Retina (tissue), 1 donor: ENCODE measurements around the gene KRT86.
"Not testable (repeated sequence)": the region's sequence is repeated elsewhere in the genome, so short reads cannot be mapped to it uniquely, and the experiment has no call there.

Experiments
- DNase-seq: peaks from one replicate; pipeline ENCODE4 v3.0.0-alpha.2; 2016

KRT86 gene

DNA sequence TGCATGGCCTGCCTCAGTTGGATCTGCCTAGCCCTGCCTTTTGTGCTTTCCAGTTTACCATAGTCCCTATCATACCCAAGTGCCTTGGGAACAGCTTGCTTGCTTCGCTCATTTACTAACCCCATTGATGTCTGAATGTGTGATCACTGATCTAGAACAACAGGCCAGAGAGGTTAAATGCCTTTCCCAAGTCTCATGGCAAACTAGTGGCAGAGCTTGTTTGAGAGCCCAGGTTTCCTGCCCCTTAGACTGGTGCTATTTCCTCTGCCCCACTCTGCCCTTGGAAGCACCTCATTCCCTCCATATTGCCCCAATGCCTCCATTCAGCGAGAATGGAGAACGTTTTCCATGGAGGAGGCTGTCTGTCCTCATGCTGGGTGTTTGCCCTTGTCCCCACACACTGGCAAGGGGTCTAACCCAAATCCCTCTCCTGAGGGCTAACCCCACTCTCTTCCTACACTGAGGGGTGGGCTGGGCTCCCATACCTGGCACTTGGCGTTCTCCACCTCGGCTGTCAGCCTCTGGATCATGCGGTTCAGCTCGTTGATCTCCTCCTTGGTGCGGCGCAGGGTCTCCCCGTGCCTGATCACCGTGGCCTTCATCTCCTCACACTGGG, 21.6 kb upstream of the KRT86 start:
- no peak for DNase-seq

DNA sequence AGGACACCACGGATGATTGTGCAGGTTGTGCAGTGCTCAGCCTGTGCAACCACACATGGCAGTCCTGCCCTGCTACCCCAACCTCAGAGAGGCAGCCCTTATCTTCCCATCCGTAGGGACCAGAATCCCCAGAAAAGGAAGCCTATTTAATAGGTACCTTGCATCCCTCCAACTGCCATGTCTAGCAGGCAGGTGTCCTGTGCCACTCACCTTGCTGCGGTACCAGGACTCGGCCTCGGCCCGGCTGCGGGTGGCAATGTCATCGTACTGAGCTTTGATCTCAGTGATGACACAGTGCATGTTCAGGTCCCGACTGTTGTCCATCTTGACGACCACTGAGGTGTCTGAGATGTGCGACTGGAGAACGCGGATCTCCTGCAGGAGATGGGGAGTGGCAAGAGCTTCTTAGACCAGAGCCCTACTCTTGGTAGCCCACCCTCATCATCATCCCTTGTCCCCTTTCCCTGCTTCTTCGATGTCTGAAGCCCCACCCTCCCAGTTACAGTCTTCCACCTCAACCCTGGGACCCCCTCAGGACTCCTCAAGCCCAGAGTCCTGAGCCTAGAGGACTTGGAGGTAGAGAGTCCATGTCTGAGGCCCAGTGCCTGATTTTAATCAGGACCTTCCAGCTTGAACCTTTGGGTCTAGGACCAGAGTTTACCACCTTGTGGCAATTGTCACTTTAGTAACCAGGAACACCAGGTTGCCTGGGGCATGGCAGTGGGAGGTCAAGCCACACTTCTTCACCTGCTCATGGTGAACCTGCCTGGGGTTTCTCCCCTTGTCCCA, 20.9 kb upstream of the KRT86 start:
- no peak for DNase-seq

- no peak for DNase-seq
Measured at GRCh38 chr12:52254180-52254964, 20.1 kb upstream of the KRT86 start.

GRCh38 chr12:52254965-52255751, 19.3 kb upstream of the KRT86 start:
- DNase-seq = no peak

DNA sequence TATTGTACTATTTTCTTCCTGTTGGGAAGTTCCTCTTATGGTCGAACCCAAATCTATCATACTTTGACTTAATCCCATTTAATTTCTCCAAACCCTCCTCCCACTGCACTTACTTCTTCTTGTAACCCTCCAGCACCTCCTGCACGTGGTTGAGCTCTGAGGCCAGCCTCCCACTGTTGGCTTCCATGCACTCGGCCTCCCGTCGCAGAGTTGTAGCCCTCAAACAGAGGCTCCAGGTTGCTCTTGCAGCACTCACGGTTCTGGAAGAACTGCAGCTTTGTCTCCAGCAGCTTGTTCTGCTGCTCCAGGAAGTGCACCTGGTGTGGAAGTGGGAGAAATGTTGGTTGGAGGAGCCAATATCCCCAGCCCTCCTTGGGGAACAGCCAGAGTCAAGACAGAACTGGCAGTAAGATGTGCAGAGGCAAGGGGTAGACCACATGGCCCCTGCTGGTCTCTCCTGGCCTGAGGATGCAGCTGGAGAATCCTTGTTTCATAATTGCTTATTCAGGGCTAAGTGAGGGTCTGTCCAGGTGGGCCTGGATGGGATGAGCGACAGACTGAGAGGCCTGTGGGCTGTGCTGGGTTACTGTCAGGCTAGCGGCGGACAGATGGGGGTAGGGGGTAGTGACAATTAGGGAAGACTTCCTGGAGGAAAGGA, 18.4 kb upstream of the KRT86 start:
- no peak for DNase-seq

- no peak for DNase-seq
Measured at GRCh38 chr12:52256584-52256935, 17.9 kb upstream of the KRT86 start.

- no peak for DNase-seq
Measured at GRCh38 chr12:52257074-52257551, 17.3 kb upstream of the KRT86 start.

- DNase-seq = not testable (repeated sequence)
Measured at GRCh38 chr12:52257922-52258321, 16.5 kb upstream of the KRT86 start.

DNA sequence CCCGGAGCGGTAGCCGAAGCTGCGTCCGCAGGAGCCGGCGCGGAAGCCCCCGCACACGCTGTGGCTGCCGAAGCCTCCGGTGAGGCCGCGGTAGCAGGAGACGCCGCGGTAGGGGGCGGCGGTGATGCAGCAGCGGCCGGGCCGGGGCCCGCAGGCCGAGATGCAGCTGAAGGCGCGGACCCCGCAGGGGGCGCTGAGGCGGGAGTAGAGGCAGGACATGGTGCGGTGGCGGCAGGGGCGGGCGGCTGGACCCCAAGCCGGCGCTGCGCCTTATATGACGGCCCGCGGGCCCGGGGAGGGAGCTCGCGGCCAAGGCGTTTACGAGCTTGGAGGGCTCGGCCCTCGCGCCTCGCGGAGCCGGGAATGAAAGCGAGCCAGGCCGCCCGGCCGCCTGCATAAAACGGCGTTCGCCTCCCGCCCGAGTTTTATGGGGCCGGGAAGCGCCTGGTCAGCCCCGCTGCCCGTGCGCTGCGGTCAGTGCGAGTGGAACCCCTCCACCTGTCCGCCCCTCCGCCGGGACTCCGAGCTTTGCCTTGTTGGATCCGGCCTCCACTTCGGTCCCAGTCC, 16.0 kb upstream of the KRT86 start:
- DNase-seq = peak; percentile 72

- no peak for DNase-seq
Measured at GRCh38 chr12:52259657-52260243, 14.7 kb upstream of the KRT86 start.

DNA sequence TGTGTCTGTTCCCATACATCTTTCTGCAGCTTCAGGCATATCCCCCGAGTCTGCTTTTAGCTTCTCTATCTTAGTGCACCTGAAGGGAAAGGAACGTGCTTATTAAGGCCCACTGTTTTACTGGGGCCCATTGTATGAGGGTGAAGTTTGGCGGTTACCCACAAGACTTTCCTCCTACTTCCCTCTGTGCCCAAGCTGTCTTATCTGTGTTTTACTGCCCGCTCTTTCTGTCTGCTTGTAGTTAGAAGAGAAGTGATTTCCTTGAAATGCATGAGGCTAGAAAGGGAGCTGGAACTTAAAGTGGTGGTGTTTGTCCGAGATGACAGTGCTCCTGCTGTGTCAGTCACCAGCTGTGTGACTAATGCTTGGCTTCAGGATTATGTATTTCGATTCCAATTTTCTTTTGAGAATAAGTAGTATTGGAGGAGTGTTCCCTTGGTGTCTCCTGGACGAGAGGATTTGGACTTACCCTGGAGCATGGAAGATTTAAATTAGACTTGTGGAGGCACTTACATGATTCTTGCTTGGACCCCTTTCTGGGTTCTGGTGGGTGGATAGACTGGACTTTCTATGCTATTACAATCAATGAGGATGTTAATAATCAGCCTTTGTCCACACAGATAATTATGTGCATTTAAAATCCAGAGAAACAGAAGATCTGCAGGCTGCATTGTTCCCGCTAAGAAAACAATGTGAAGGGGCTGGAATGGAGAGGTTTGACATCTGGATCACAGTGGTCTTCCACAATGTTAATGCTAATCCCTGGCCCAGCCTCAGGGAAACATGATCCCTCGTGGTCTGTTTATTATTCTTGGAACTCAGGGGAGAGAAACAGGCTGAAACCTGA, 13.9 kb upstream of the KRT86 start:
- DNase-seq = no peak

GRCh38 chr12:52261208-52261484, 13.3 kb upstream of the KRT86 start:
- no peak for DNase-seq

DNA sequence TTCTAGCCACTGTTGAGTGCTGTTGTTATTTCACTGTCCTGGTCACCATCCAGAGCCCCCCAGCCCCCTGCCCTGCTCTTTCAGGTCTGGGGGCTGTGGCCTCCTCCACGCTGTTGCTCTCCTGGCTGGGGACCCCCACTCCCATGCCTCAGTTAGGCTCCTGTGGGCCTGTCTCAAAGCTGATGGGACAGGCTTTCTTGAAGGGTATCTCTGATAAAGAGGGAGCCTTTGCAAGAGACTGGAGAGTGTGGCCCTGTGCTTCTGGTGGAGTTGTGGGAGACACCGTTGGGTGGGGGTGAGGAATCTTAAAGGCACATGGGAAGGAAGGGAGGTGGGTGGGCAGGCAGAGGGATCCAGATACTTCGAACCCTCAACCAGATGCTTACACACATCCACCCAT, 12.2 kb upstream of the KRT86 start:
- no peak for DNase-seq

DNA sequence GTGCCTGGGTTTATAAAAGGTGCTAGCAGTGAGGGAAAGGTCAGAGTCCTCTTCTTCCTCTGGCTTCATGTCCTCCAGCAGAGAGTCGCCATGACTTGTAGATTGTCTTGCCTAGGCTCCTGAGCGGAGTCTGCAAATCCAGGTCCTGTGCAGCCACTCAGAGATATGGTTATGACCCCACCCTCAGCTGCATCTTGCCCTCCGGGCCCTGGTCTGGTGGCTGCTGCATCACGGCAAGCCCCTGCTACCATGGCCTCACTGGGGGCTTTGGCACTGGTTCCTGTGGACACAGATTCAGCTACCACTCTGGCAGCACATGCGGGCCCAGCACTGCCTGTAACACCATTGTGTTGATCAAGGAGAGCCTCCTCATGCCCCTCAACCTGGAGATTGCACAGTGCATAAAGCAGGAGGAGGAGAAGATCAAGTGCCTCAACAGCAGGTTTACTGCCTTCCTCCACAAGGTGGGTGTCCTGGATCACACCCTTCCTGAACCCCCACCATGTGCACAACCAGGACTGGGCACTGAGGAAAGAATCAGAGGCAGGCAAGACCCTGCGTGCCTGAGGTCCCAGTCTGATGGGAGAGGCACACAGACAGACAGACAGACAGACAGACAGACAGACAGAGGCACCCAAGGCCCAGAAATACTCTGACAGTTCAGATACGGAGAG, 10.5 kb upstream of the KRT86 start:
- no peak for DNase-seq

GRCh38 chr12:52264435-52264825, 10.0 kb upstream of the KRT86 start:
- no peak for DNase-seq

- no peak for DNase-seq
Measured at GRCh38 chr12:52266514-52266913, 7.9 kb upstream of the KRT86 start.

DNA sequence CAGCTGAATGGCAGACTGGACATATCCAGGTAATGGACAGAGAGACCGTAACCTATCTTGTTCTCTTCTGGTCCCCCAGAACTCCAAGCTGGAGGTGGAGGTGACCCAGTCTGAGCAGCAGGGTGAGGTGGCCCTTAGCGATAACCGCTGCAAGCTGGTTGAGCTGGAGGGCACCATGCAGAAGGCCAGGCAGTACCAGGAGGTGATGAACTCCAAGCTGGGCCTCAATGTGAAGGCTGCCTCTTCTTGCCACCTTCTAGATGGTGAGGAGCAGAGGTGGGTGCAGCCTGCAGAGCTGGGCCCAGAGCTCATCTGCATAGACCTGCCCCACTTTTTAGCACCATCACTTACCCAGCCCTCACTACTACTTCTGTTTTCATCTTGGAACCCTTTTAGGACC, 7.2 kb upstream of the KRT86 start:
- no peak for DNase-seq

- DNase-seq = no peak
Measured at GRCh38 chr12:52267699-52268098, 6.7 kb upstream of the KRT86 start.

- no peak for DNase-seq
Measured at GRCh38 chr12:52268212-52268611, 6.2 kb upstream of the KRT86 start.

- DNase-seq = no peak
Measured at GRCh38 chr12:52270541-52271070, 3.8 kb upstream of the KRT86 start.
